WTC11 (cell line): Measurements from ENCODE around the gene ADAMTS9.

ENCODE experiments used
- AFF4 ChIP-seq: sonication (generic); formaldehyde crosslinking; IDR thresholded peaks from 2 replicates; pipeline ENCODE4 v1.8.1; 2023; ENCODE audit warnings: mild to moderate bottlenecking, missing genetic modification reagents, borderline replicate concordance
- ATF2 ChIP-seq: sonication (generic); formaldehyde crosslinking; IDR thresholded peaks from 2 replicates; pipeline ENCODE4 v1.8.1; 2022; ENCODE audit warnings: low read depth, missing genetic modification reagents, borderline replicate concordance
- ATF3 ChIP-seq: sonication (generic); formaldehyde crosslinking; conservative IDR thresholded peaks from 2 replicates; pipeline ENCODE4 v1.8.1; 2022; ENCODE audit warnings: mild to moderate bottlenecking, missing genetic modification reagents
- CREB1 ChIP-seq: sonication (generic); formaldehyde crosslinking; IDR thresholded peaks from 2 replicates; pipeline ENCODE4 v1.8.0; 2023; ENCODE audit warnings: mild to moderate bottlenecking, missing genetic modification reagents
- CTCF ChIP-seq: fragments of 200-600 bp; IDR thresholded peaks from 2 replicates; pipeline ENCODE4 v1.8.0; 2022; ENCODE audit warnings: antibody characterized with exemption
- JUN ChIP-seq: sonication (generic); formaldehyde crosslinking; IDR thresholded peaks from 2 replicates; pipeline ENCODE4 v1.8.0; 2023; ENCODE audit warnings: mild to moderate bottlenecking, missing genetic modification reagents
- MAX ChIP-seq: sonication (generic); formaldehyde crosslinking; IDR thresholded peaks from 2 replicates; pipeline ENCODE4 v1.8.0; 2022; ENCODE audit warnings: mild to moderate bottlenecking, missing genetic modification reagents
- NFYB ChIP-seq: sonication (generic); formaldehyde crosslinking; conservative IDR thresholded peaks from 2 replicates; pipeline ENCODE4 v1.8.0; 2022; ENCODE audit warnings: low read depth, missing genetic modification reagents
- PRDM15 ChIP-seq: sonication (generic); formaldehyde crosslinking; IDR thresholded peaks from 2 replicates; pipeline ENCODE4 v1.8.0; 2022; ENCODE audit warnings: missing genetic modification reagents
- ZNF121 ChIP-seq: sonication (generic); formaldehyde crosslinking; IDR thresholded peaks from 2 replicates; pipeline ENCODE4 v1.8.0; 2023; ENCODE audit warnings: missing genetic modification reagents
- ZNF138 ChIP-seq: sonication (generic); formaldehyde crosslinking; conservative IDR thresholded peaks from 2 replicates; pipeline ENCODE4 v1.8.1; 2022; ENCODE audit warnings: mild to moderate bottlenecking, moderate library complexity, missing genetic modification reagents
- ZNF317 ChIP-seq: sonication (generic); formaldehyde crosslinking; IDR thresholded peaks from 2 replicates; pipeline ENCODE4 v1.8.1; 2023; ENCODE audit warnings: low read depth, mild to moderate bottlenecking, moderate library complexity, missing genetic modification reagents, borderline replicate concordance

- TF ChIP-seq CREB1 (CRISPR knock-in tag), result no peak
- no peak for TF ChIP-seq JUN (CRISPR knock-in tag)
- TF ChIP-seq CTCF, result no peak
- TF ChIP-seq ZNF138, result no peak
- no peak for TF ChIP-seq ATF2 (CRISPR knock-in tag)
- no peak for TF ChIP-seq MAX (CRISPR knock-in tag)
- TF ChIP-seq ZNF121 (CRISPR knock-in tag), result no peak
- TF ChIP-seq ATF3 (CRISPR knock-in tag), result no peak
- no peak for TF ChIP-seq PRDM15 (CRISPR knock-in tag)
- TF ChIP-seq ZNF317 (CRISPR knock-in tag), result no peak
- no peak for TF ChIP-seq AFF4 (CRISPR knock-in tag)
- no peak for TF ChIP-seq NFYB
Observed at GRCh38 chr3:64668582-64669510, 19.0 kb downstream of the ADAMTS9 start.
